ENCODE results near the gene GRM3.

GRM3 gene

DNA sequence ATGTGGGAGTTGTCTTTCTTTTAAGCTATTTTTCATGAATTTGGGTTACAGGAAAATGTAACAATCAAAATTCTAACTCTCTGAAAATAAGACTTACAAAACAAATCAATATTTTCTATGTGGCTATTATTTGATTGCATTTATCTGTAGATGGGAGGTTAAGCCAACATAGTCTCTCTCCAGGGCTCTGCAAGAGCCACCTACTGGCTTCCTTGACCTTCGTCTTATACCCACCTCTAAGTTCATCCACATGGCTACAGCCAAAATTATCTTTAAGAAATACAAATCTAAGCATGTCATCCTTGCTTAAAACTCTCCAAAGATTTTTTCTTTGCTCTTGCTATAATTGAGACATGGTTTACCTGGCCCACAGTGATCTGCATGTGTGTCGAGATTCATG, 14.2 kb downstream of the GRM3 start:
- H3K4me3 ChIP-seq (ENCODE audit: low read length) = no peak overlapping the region
- H3K4me1 ChIP-seq (ENCODE audit: control insufficient read depth, insufficient read depth, low read length) = no peaks in the 10 kb centered on the region
- no peaks in the 10 kb centered on the region for H3K9me3 ChIP-seq (ENCODE audit: control insufficient read depth, low read length)

DNA sequence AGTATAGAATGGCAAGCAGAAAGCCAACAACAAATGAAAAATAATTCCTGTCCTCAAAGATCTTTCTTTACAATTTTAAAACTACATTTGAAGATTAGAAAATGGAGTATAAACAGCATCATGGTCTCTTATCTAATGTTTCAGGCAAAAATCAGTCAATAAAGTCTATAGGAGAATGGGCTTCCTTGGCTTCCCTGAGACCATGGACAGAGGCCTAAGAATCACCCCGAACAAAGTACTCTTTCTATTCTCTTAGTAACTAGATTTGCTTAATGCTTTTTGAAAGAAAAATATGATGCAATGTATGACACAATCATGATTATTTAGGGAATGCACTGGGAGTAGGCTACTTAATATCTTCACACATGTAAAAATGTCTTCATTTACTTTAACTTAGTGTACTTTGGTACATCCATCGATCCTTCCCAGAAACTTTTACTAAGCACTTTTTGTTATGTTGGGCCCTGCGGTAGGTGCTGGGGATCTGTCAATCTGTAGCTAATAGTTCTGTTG, 17.3 kb downstream of the GRM3 start:
- Histone ChIP-seq H3K4me1 (ENCODE audit: control insufficient read depth, insufficient read depth, low read length) (no peaks in the 10 kb centered on the region), H3K9ac (ENCODE audit: low read length) (no peak overlapping the region), H3K9me3 (ENCODE audit: control insufficient read depth, low read length) (no peaks in the 10 kb centered on the region), H3K36me3 (ENCODE audit: control insufficient read depth, insufficient read depth, low read length) (no peaks in the 10 kb centered on the region), H3K27me3 (ENCODE audit: control insufficient read depth, insufficient read depth, low read length) (no peaks in the 10 kb centered on the region), H3K4me3 (ENCODE audit: low read length) (no peak overlapping the region)

More for the DNA sequence above, 14.2 kb downstream of the GRM3 start:
- Histone ChIP-seq H3K36me3 (ENCODE audit: control insufficient read depth, insufficient read depth, low read length) (no peaks in the 10 kb centered on the region), H3K27me3 (ENCODE audit: control insufficient read depth, insufficient read depth, low read length) (no peaks in the 10 kb centered on the region), H3K9ac (ENCODE audit: low read length) (no peak overlapping the region)

DNA sequence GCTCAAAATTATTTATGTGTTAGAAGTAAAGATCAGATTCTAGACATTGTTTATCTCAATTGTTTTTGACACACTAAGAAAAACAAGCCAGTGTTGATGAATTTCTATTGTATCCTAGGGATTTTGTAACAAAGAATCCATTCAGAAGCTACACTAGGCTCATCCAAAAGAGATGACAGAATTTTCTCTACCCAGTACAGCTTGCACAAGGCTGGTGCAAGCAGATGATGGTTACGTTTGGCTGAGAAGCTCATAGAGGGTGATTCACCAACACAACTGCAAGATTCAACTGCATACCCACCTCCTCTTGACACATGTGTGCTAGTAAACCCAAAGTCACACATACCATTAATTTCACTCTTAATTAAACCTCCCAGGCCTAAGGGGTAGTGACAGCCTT, 20.8 kb downstream of the GRM3 start:
- Histone ChIP-seq H3K4me1 (ENCODE audit: control insufficient read depth, insufficient read depth, low read length) (no peaks in the 10 kb centered on the region), H3K27me3 (ENCODE audit: control insufficient read depth, insufficient read depth, low read length) (no peaks in the 10 kb centered on the region), H3K9ac (ENCODE audit: low read length) (no peak overlapping the region), H3K4me3 (ENCODE audit: low read length) (no peak overlapping the region), H3K36me3 (ENCODE audit: control insufficient read depth, insufficient read depth, low read length) (no peaks in the 10 kb centered on the region), H3K9me3 (ENCODE audit: control insufficient read depth, low read length) (no peaks in the 10 kb centered on the region)

DNA sequence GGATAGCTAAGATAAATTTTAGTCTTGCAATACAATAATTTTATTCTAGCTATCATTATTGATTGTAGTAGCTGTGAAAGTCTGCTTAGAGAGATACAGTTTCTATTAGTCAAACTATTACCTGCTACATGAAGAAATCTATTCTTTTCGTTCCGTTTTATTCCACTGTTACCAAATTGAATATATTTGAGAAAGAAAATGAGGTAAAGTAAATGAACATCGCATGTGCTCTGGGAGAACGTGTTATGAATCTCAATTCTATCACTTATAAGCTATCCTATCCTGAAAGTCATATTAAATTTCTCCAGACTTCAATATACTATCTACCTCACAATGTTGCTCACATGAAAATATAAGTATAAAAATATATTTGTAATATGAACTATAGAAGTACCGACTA, 21.3 kb downstream of the GRM3 start:
- H3K27me3 ChIP-seq (ENCODE audit: control insufficient read depth, insufficient read depth, low read length) = no peaks in the 10 kb centered on the region
- H3K9ac ChIP-seq (ENCODE audit: low read length) = no peak overlapping the region
- no peaks in the 10 kb centered on the region for H3K4me1 ChIP-seq (ENCODE audit: control insufficient read depth, insufficient read depth, low read length)
- no peaks in the 10 kb centered on the region for H3K36me3 ChIP-seq (ENCODE audit: control insufficient read depth, insufficient read depth, low read length)
- no peaks in the 10 kb centered on the region for H3K9me3 ChIP-seq (ENCODE audit: control insufficient read depth, low read length)
- no peak overlapping the region for H3K4me3 ChIP-seq (ENCODE audit: low read length)

DNA sequence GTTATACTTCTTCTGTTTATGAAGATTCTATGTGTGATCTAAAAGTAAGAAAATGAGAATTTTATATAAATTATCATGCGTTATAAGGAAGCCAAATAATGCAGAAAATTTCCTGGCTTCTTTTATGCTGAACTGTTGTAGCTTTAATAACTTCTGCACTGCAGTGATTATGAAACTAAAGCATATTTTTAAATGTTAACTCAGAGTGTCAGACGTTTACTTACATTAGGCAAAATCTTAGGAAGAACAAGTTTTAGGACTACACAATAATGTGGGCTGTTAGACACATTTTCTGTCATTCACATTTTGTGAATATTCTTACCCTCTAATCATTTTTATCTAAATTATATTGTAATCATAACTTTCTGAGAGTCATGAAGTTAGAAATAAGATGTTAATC, 22.0 kb downstream of the GRM3 start:
- H3K9ac ChIP-seq (ENCODE audit: low read length) = no peak overlapping the region
- H3K9me3 ChIP-seq (ENCODE audit: control insufficient read depth, low read length) = no peaks in the 10 kb centered on the region
- no peaks in the 10 kb centered on the region for H3K27me3 ChIP-seq (ENCODE audit: control insufficient read depth, insufficient read depth, low read length)
- no peak overlapping the region for H3K4me3 ChIP-seq (ENCODE audit: low read length)
- H3K36me3 ChIP-seq (ENCODE audit: control insufficient read depth, insufficient read depth, low read length) = no peaks in the 10 kb centered on the region
- H3K4me1 ChIP-seq (ENCODE audit: control insufficient read depth, insufficient read depth, low read length) = no peaks in the 10 kb centered on the region

DNA sequence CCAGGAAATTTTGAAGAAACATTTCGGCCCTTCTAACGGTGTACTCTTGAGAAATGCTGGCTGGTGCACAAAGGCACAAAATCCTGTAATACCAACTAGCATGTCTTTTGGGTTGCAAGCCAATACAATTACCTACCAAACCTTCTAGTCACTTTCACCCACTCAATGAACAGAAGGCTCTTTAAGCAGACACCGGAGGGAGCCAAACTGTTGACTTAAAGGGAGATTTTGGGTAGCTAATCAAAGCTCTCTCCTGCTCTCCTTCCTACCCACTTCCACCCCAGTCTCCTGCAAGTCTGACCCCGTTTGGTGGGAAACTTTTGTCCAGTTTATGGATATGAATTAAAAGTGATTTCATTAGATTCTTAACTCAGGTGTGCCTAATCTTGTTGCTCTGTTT, 24.0 kb downstream of the GRM3 start:
- H3K9ac ChIP-seq (ENCODE audit: low read length) = no peak overlapping the region

DNA sequence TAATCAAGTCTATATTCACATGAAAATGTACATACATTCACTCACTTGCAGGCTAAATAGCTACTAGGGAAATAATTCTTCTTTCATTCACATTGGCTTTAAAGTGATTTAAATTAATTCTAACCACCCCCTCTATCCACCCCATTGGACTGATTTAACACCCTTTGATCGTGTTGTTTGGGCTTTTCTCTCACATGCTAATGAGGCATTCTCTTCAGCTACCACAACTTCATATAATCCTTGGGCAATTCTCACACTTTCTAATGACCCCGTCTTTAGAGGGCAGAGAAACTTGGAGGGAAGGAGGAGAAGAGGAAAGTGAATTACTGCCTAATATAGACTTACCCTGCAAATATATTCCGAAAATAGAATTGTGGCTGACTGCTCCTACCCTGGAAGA, 24.6 kb downstream of the GRM3 start:
- H3K27me3 ChIP-seq (ENCODE audit: control insufficient read depth, insufficient read depth, low read length) = no peaks in the 10 kb centered on the region
- no peaks in the 10 kb centered on the region for H3K36me3 ChIP-seq (ENCODE audit: control insufficient read depth, insufficient read depth, low read length)
- no peaks in the 10 kb centered on the region for H3K4me1 ChIP-seq (ENCODE audit: control insufficient read depth, insufficient read depth, low read length)
- H3K9me3 ChIP-seq (ENCODE audit: control insufficient read depth, low read length) = no peaks in the 10 kb centered on the region
- H3K4me3 ChIP-seq (ENCODE audit: low read length) = no peak overlapping the region
- H3K9ac ChIP-seq (ENCODE audit: low read length) = no peak overlapping the region

More for the DNA sequence above, 24.0 kb downstream of the GRM3 start:
- H3K9me3 ChIP-seq (ENCODE audit: control insufficient read depth, low read length) = no peaks in the 10 kb centered on the region
- no peaks in the 10 kb centered on the region for H3K27me3 ChIP-seq (ENCODE audit: control insufficient read depth, insufficient read depth, low read length)
- H3K4me3 ChIP-seq (ENCODE audit: low read length) = no peak overlapping the region
- H3K36me3 ChIP-seq (ENCODE audit: control insufficient read depth, insufficient read depth, low read length) = no peaks in the 10 kb centered on the region
- no peaks in the 10 kb centered on the region for H3K4me1 ChIP-seq (ENCODE audit: control insufficient read depth, insufficient read depth, low read length)

DNA sequence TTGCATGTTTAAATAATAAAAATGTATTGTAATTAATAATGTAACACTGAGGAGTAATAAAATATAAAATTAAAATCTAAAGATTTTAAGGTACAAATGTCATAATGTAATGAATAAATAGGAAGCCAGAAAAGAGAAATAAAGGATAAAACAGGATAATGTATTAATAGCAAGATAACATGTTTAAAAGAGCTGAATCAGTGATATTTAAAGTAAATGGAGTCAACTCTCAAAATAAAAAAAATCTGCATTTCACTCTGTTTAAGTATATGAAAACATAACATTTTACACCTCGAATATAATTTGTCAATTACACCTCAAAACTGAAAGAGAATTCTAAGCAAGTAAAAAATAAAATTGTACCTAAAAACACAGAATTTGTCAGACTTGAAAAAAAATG, 44.1 kb downstream of the GRM3 start:
- H3K27me3 ChIP-seq (ENCODE audit: control insufficient read depth, insufficient read depth, low read length) = no peaks in the 10 kb centered on the region
- H3K36me3 ChIP-seq (ENCODE audit: control insufficient read depth, insufficient read depth, low read length) = no peaks in the 10 kb centered on the region
- no peak overlapping the region for H3K9ac ChIP-seq (ENCODE audit: low read length)
- H3K9me3 ChIP-seq (ENCODE audit: control insufficient read depth, low read length) = no peaks in the 10 kb centered on the region
- no peaks in the 10 kb centered on the region for H3K4me1 ChIP-seq (ENCODE audit: control insufficient read depth, insufficient read depth, low read length)
- H3K4me3 ChIP-seq (ENCODE audit: low read length) = no peak overlapping the region

DNA sequence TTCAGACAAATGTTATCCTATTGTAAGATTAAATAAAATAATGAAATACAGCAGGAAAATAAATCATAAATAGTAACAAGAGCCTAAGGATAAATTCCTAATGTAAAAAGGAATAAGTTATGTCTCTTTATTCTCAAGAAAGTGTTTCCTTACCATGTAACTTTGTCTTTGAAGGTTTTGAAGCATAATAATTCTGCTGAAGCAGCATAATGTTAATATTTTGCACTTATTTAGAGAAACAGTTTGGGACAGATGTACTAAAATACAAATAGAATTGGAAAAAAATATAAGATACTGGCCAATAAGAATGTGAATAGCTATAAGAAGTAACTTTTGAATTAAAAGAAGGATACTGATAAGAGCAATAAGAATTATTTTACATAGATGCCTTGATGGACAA, 45.7 kb downstream of the GRM3 start:
- no peaks in the 10 kb centered on the region for H3K36me3 ChIP-seq (ENCODE audit: control insufficient read depth, insufficient read depth, low read length)
- H3K9me3 ChIP-seq (ENCODE audit: control insufficient read depth, low read length) = no peaks in the 10 kb centered on the region
- no peak overlapping the region for H3K4me3 ChIP-seq (ENCODE audit: low read length)
- H3K4me1 ChIP-seq (ENCODE audit: control insufficient read depth, insufficient read depth, low read length) = no peaks in the 10 kb centered on the region
- H3K27me3 ChIP-seq (ENCODE audit: control insufficient read depth, insufficient read depth, low read length) = no peaks in the 10 kb centered on the region
- no peak overlapping the region for H3K9ac ChIP-seq (ENCODE audit: low read length)

DNA sequence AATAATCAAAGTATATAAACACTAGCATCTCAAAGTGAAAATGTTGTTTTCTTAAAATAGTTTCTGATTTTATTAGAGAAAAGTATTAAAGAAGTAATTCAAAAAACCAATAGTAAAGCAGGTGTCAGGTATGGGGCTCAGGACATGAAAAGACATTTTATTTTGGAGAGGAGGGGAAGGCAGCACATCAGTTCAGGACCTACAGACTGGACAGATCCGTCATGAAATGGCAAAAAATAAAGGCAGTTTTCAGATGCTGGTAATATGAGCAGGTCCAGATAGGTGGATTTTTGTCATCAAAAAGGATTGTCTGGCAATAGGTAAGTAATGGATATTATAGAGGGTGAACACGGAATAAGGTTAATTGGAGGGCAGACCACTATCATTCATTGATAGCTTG, 49.0 kb downstream of the GRM3 start:
- Histone ChIP-seq H3K4me3 (ENCODE audit: low read length) (no peak overlapping the region), H3K36me3 (ENCODE audit: control insufficient read depth, insufficient read depth, low read length) (no peaks in the 10 kb centered on the region), H3K27me3 (ENCODE audit: control insufficient read depth, insufficient read depth, low read length) (no peaks in the 10 kb centered on the region), H3K4me1 (ENCODE audit: control insufficient read depth, insufficient read depth, low read length) (no peaks in the 10 kb centered on the region), H3K9me3 (ENCODE audit: control insufficient read depth, low read length) (no peaks in the 10 kb centered on the region), H3K9ac (ENCODE audit: low read length) (no peak overlapping the region)

DNA sequence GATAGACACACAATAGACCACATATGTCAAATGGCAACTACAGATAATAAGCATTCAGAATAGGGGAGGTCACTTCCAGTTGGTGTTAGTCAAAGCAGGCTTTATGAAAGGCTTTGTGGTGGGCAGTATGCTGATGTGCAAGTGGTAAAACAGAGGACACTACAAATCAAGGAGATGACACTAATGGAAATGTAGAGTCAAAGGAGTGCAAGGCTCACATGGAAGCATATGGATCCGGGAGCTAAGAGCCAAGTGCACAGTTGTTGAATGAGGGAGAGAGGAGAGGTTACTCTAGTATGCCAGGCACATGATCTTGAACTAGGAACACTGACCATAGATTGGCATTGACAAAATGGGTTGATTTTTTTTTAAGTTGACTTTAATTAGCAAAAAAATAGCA, 62.7 kb downstream of the GRM3 start:
- Histone ChIP-seq H3K9ac (ENCODE audit: low read length) (no peak overlapping the region), H3K9me3 (ENCODE audit: control insufficient read depth, low read length) (no peaks in the 10 kb centered on the region), H3K36me3 (ENCODE audit: control insufficient read depth, insufficient read depth, low read length) (no peaks in the 10 kb centered on the region), H3K4me3 (ENCODE audit: low read length) (no peak overlapping the region), H3K27me3 (ENCODE audit: control insufficient read depth, insufficient read depth, low read length) (no peaks in the 10 kb centered on the region), H3K4me1 (ENCODE audit: control insufficient read depth, insufficient read depth, low read length) (no peaks in the 10 kb centered on the region)

DNA sequence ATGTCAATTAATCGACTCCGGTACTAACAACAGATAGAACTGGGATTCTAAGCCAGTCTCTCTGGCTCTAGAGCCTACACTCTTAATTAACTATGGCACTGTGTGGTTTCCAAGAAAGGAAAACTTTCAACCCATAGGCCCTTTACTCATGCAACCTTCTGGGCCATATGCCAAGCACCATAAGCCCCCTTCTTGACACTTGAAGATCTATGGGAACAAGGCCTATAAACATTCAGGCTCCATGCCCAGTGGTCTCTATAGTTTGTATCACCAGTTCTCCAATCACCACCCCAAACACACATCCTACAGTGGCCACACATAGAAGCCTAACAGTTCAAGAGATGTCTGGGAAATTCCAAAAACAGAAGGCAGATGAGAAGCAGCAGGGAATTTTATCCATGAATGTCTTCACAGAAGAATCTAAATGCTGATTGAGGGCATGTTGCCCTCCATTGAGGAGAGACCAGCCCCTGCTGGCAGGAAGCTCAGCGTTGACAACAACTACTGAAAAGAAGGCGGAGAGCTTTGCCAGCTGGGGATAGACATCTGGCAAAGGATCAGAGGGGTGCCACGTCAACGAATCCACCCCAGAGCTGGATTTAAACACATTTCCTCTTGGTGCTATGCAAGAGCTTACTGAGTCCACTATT, 64.4 kb downstream of the GRM3 start:
- Histone ChIP-seq H3K9me3 (ENCODE audit: control insufficient read depth, low read length) (no peaks in the 10 kb centered on the region), H3K9ac (ENCODE audit: low read length) (no peak overlapping the region), H3K4me1 (ENCODE audit: control insufficient read depth, insufficient read depth, low read length) (no peaks in the 10 kb centered on the region), H3K4me3 (ENCODE audit: low read length) (no peak overlapping the region), H3K27me3 (ENCODE audit: control insufficient read depth, insufficient read depth, low read length) (no peaks in the 10 kb centered on the region), H3K36me3 (ENCODE audit: control insufficient read depth, insufficient read depth, low read length) (no peaks in the 10 kb centered on the region)

DNA sequence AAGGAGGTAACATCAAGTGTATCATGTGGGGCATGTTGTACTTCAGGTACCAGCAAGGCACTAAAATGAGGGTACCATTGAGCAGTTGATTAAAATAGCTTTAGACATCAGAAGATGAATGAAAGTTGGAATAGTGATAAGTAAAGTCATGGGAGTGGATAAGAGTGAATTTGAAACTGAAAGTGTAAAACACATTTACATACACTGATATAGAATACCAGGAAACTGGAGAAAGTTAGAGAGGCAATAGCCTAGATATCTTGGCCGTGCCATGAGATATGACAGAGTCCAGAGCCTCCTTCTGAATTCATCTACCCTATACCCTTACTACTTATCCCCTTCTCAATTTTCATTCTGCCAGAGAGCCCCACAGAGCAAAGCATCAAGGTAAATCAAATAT, 76.6 kb downstream of the GRM3 start:
- H3K27me3 ChIP-seq (ENCODE audit: control insufficient read depth, insufficient read depth, low read length) = no peaks in the 10 kb centered on the region
- H3K9ac ChIP-seq (ENCODE audit: low read length) = no peak overlapping the region
- no peaks in the 10 kb centered on the region for H3K36me3 ChIP-seq (ENCODE audit: control insufficient read depth, insufficient read depth, low read length)

More for the DNA sequence above, 76.6 kb downstream of the GRM3 start:
- H3K4me3 ChIP-seq (ENCODE audit: low read length) = no peak overlapping the region
- no peaks in the 10 kb centered on the region for H3K4me1 ChIP-seq (ENCODE audit: control insufficient read depth, insufficient read depth, low read length)
- no peaks in the 10 kb centered on the region for H3K9me3 ChIP-seq (ENCODE audit: control insufficient read depth, low read length)
